GM23248 (cell line): ENCODE measurements around the gene CATSPERD. TPM values are rescaled to one million over a fixed set of nuclear protein-coding genes. Genes with fewer than 3 reads are reported as not detected.

Experiments
- DNase-seq: peaks from one replicate; pipeline ENCODE4 v3.0.0-alpha.2; 2015
- H2AFZ ChIP-seq: fragments of 200-600 bp; sonication (generic); 2 replicates; pipeline ENCODE4 v1.6.1; 2016; ENCODE audit warnings: antibody characterized with exemption
- H3F3A ChIP-seq: fragments of 200-600 bp; sonication (generic); 2 replicates; pipeline ENCODE4 v1.6.1; 2016; ENCODE audit warnings: mild to moderate bottlenecking, antibody characterized with exemption, mixed run types; ENCODE audit not compliant: insufficient read depth
- H3K27ac ChIP-seq: fragments of 200-600 bp; sonication (generic); 2 replicates; pipeline ENCODE4 v1.5.1; 2016; ENCODE audit warnings: mild to moderate bottlenecking
- H3K27me3 ChIP-seq: fragments of 200-600 bp; sonication (generic); replicated peaks from 2 replicates; pipeline ENCODE4 v1.6.1; 2016; ENCODE audit warnings: mild to moderate bottlenecking; ENCODE audit not compliant: insufficient read depth
- H3K36me3 ChIP-seq: fragments of 200-600 bp; sonication (generic); 2 replicates; pipeline ENCODE4 v1.6.1; 2016; ENCODE audit warnings: low read depth, mild to moderate bottlenecking
- H3K4me1 ChIP-seq: fragments of 200-600 bp; sonication (generic); 2 replicates; pipeline ENCODE4 v1.6.1; 2016; ENCODE audit warnings: mild to moderate bottlenecking; ENCODE audit not compliant: insufficient read depth
- H3K4me2 ChIP-seq: fragments of 200-600 bp; sonication (generic); one replicate; pipeline ENCODE4 v1.6.1; 2016; ENCODE audit warnings: mild to moderate bottlenecking; ENCODE audit not compliant: unreplicated experiment
- H3K4me3 ChIP-seq: fragments of 200-600 bp; sonication (generic); 2 replicates; pipeline ENCODE4 v1.5.1; 2016; ENCODE audit warnings: mild to moderate bottlenecking
- H3K79me2 ChIP-seq: fragments of 200-600 bp; sonication (generic); 2 replicates; pipeline ENCODE4 v1.6.1; 2016; ENCODE audit warnings: mild to moderate bottlenecking; ENCODE audit not compliant: insufficient read depth
- H3K9ac ChIP-seq: fragments of 200-600 bp; sonication (generic); 2 replicates; pipeline ENCODE4 v1.6.1; 2016; ENCODE audit warnings: mild to moderate bottlenecking
- H3K9me2 ChIP-seq: fragments of 200-600 bp; sonication (generic); 2 replicates; pipeline ENCODE4 v1.6.1; 2016; ENCODE audit warnings: mixed run types, mild to moderate bottlenecking, moderate library complexity; ENCODE audit not compliant: insufficient read depth
- H3K9me3 ChIP-seq: fragments of 200-600 bp; sonication (generic); one replicate; pipeline ENCODE4 v1.6.1; 2017; ENCODE audit warnings: low read depth
- H4K20me1 ChIP-seq: fragments of 200-600 bp; sonication (generic); 2 replicates; pipeline ENCODE4 v1.6.0; 2016; ENCODE audit not compliant: insufficient read depth
- EZH2 ChIP-seq: fragments of 200-600 bp; sonication (generic); IDR thresholded peaks from 2 replicates; pipeline ENCODE4 v1.6.1; 2018; ENCODE audit warnings: antibody characterized with exemption, mild to moderate bottlenecking; ENCODE audit not compliant: insufficient read depth, poor library complexity, severe bottlenecking
- EZH2phosphoT487 ChIP-seq: fragments of 200-600 bp; sonication (generic); IDR thresholded peaks from 2 replicates; pipeline ENCODE4 v1.6.1; 2018; ENCODE audit warnings: antibody characterized with exemption, moderate library complexity, mild to moderate bottlenecking, low read depth; ENCODE audit not compliant: insufficient read depth
- WGBS, 2 experiments: methylation state at CpG; one replicate each; pipeline ENCODE4 v1.1.6; 2015 to 2017; ENCODE audit warnings: low lambda C conversion rate in 2 of 2, low coverage in 1 of 2; ENCODE audit errors: missing lambda C conversion rate in 2 of 2; 5-methylcytosine and 5-hydroxymethylcytosine counted together
- in situ Hi-C: fragments of 300-500 bp; cut with MboI; formaldehyde crosslinking; loops from 2 replicates; pipeline ENCODE4 v1.15.0; 2020
- polyA plus RNA-seq: library from polyadenylated mRNA; unstranded; fragments of >200 nt; fragmentation: Nextera tagmentation; extraction: Ambion mirVana; gene quantifications from 2 replicates; pipeline ENCODE4 v1.2.1, GENCODE V29; 2016
- total RNA-seq: library from RNA; depleted of rRNA; stranded (reverse); fragments of >200 nt; shearing (Covaris generic); gene quantifications from 2 replicates; pipeline ENCODE4 v1.2.3, GENCODE V29; 2014

Gene CATSPERD
- total and polyA plus RNA-seq, 2 experiments from 2014 or later: 0.22 TPM; not detected in 1

DNA sequence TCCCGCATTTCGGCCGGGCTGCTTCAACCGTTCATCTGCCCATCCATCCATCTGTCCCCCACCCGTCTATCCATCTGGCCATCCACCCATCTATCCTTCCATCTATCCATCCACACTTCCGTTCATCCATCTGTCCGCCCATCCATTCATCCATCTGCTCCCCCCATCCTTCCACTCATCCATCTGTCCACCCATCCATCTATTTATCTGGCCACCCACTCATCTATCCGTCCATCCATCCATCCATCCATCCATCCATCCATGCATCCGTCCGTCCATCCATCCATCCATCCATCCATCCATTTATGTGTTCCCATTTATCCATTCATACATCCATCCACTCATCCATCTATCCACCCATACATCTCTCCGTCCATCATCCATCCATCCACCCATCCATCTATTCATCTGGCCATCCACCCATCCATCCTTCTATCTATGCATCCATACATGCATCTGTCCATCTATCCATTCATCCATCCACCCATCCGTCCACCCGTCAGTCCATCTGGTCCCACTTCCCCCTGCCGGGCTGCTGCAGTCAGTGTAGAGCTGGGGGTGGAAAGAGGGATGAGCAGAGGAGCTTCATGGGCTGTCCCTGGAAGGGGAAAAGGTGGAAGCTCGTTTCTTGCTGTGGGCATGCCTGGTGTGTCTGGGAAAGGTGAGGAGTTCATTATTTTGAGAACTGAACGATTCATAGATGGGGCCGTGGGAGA, 38.9 kb upstream of the CATSPERD start:
- in situ Hi-C loops: no loop called here
- peak overlapping the region; percentile 92 for H3K4me3 ChIP-seq
- no peaks in the 10 kb centered on the region for H3K27me3 ChIP-seq
- no peaks in the 10 kb centered on the region for H3K9me3 ChIP-seq
- 59 to 62% methylated on average over 14 to 17 of the region's 17 CpGs for WGBS, 2 experiments
- peaks cover 15% of the 10 kb centered on the region for H3K79me2 ChIP-seq
- no peaks in the 10 kb centered on the region for H4K20me1 ChIP-seq
- peak overlapping the region; percentile 73 for H3K4me2 ChIP-seq
- H3K27ac ChIP-seq: no peak overlapping the region
- H3K36me3 ChIP-seq: no peaks in the 10 kb centered on the region
- H2AFZ ChIP-seq: peak overlapping the region; percentile 71
- no peaks in the 10 kb centered on the region for H3F3A ChIP-seq
- H3K9ac ChIP-seq: peak overlapping the region; percentile 90
- no peak for DNase-seq
- H3K4me1 ChIP-seq: no peaks in the 10 kb centered on the region
- no peaks in the 10 kb centered on the region for H3K9me2 ChIP-seq
- no peak for TF ChIP-seq EZH2

DNA sequence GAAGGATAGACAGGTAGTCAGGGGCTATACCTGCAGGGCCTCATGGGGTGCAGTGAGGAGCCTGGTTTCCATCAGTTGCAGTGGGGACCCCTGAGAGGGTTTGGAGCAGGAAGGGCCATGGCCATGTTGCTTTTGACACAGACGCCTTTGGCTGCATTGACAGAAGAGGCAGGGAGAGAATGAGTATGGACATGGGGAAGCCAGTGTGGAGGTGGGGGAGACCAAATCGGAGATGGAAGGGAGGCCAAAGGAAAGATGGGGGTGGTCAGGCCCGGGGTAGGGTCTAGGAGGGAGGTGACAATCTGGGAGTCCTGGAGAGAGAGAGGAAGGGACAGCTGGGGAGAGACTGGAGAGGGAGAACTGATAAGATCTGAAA, 38.3 kb upstream of the CATSPERD start:
- no peak overlapping the region for H3K27ac ChIP-seq
- no peaks in the 10 kb centered on the region for H3K27me3 ChIP-seq
- no peaks in the 10 kb centered on the region for H3F3A ChIP-seq
- no peak overlapping the region for H3K4me2 ChIP-seq
- peaks cover 15% of the 10 kb centered on the region for H3K79me2 ChIP-seq
- no peaks in the 10 kb centered on the region for H3K9me2 ChIP-seq
- H3K9ac ChIP-seq: no peak overlapping the region
- no peak for TF ChIP-seq EZH2phosphoT487
- TF ChIP-seq EZH2: no peak
- no peak overlapping the region for H3K4me3 ChIP-seq
- WGBS, 2 experiments: 76 to 78% methylated on average over 3 of the region's 3 CpGs
- no peaks in the 10 kb centered on the region for H4K20me1 ChIP-seq
- DNase-seq: no peak
- no peaks in the 10 kb centered on the region for H3K4me1 ChIP-seq
- in situ Hi-C loops: no loop called here
- no peaks in the 10 kb centered on the region for H3K9me3 ChIP-seq
- H3K36me3 ChIP-seq: no peaks in the 10 kb centered on the region
- no peak overlapping the region for H2AFZ ChIP-seq

GRCh38 chr19:5683177-5683886, 37.1 kb upstream of the CATSPERD start:
- in situ Hi-C loops: no loop called here
- H3K79me2 ChIP-seq: peaks cover 15% of the 10 kb centered on the region
- 81 to 83% methylated on average over 10 of the region's 10 CpGs for WGBS, 2 experiments

DNA sequence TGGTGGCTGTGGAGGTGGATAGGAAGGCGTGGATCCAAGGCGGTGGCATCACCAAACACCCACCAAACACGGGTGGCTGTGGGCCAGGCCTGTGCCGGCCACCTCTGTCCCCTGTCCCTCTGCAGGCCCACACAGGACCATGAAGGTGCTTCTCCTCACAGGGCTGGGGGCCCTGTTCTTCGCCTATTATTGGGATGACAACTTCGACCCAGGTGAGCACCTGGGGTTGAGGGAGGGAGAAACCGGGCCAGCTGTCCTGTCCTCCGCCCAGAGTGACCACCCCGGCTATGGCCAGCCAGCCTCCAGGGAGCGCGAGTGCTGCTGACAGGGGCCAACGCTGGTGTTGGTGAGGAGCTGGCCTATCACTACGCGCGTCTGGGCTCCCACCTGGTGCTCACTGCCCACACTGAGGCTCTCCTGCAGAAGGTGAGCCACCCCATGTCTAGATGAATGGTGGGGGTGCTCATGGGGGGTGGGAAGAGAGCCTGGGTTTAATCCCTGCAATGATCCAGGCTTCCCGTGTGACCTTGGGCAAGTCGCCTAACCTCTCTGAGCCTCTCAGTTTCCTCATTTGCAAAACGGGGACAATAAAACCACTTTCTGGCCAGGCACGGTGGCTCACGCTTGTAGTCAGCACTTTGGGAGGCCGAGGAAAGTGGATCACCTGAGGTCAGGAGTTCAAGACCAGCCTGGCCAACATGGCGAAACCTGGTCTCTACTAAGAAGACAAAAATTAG, 35.6 kb upstream of the CATSPERD start:
- H3K9ac ChIP-seq: no peak overlapping the region
- no peak for TF ChIP-seq EZH2
- no peak for TF ChIP-seq EZH2phosphoT487
- no peaks in the 10 kb centered on the region for H4K20me1 ChIP-seq
- H2AFZ ChIP-seq: no peak overlapping the region
- in situ Hi-C loops: no loop called here
- 78 to 82% methylated on average over 19 to 22 of the region's 22 CpGs for WGBS, 2 experiments
- peaks cover 3% of the 10 kb centered on the region for H3K79me2 ChIP-seq
- H3K9me3 ChIP-seq: no peaks in the 10 kb centered on the region
- no peaks in the 10 kb centered on the region for H3K27me3 ChIP-seq
- no peaks in the 10 kb centered on the region for H3F3A ChIP-seq
- no peak for DNase-seq
- no peaks in the 10 kb centered on the region for H3K4me1 ChIP-seq
- H3K4me2 ChIP-seq: no peak overlapping the region
- H3K36me3 ChIP-seq: no peaks in the 10 kb centered on the region
- H3K4me3 ChIP-seq: no peak overlapping the region
- H3K9me2 ChIP-seq: no peaks in the 10 kb centered on the region
- no peak overlapping the region for H3K27ac ChIP-seq

More at GRCh38 chr19:5683177-5683886, 37.1 kb upstream of the CATSPERD start:
- Histone ChIP-seq H3F3A (no peaks in the 10 kb centered on the region), H3K4me2 (no peak overlapping the region), H3K4me1 (no peaks in the 10 kb centered on the region), H3K9me3 (no peaks in the 10 kb centered on the region), H2AFZ (no peak overlapping the region), H3K27ac (no peak overlapping the region), H3K9me2 (no peaks in the 10 kb centered on the region), H3K36me3 (no peaks in the 10 kb centered on the region), H3K4me3 (no peak overlapping the region), H4K20me1 (no peaks in the 10 kb centered on the region), H3K27me3 (no peaks in the 10 kb centered on the region), H3K9ac (no peak overlapping the region)
- DNase-seq: no peak
- no peak for TF ChIP-seq EZH2phosphoT487
- no peak for TF ChIP-seq EZH2
